Measurements from ENCODE around the gene FAM25A.
A peak's percentile ranks its signal among the peaks of the same experiment; 100 is the strongest.
"Not testable (repeated sequence)": the region's sequence is repeated elsewhere in the genome, so short reads cannot be mapped to it uniquely, and the experiment has no call there.

Gene FAM25A

GRCh38 chr10:87013528-87013927 is 6.6 kb upstream of the FAM25A start:
- not testable (repeated sequence) for DNase-seq (ENCODE audit: low read depth)

GRCh38 chr10:87014986-87015716 is 4.9 kb upstream of the FAM25A start:
- not testable (repeated sequence) for DNase-seq (ENCODE audit: low read depth)

GRCh38 chr10:87018127-87018526 is 2.0 kb upstream of the FAM25A start:
- DNase-seq (ENCODE audit: low read depth): not testable (repeated sequence)

- not testable (repeated sequence) for DNase-seq (ENCODE audit: low read depth)
Measured at GRCh38 chr10:87019066-87019465, 1.0 kb upstream of the FAM25A start.

GRCh38 chr10:87019504-87019903 is 590 bp upstream of the FAM25A start:
- DNase-seq (ENCODE audit: low read depth): not testable (repeated sequence)

GRCh38 chr10:87025285-87025958 is 5.3 kb downstream of the FAM25A start:
- DNase-seq (ENCODE audit: low read depth): peak; percentile 40

GRCh38 chr10:87026747-87027508 is 6.8 kb downstream of the FAM25A start:
- DNase-seq (ENCODE audit: low read depth): not testable (repeated sequence)

GRCh38 chr10:87030419-87030818 is 10.3 kb downstream of the FAM25A start:
- DNase-seq (ENCODE audit: low read depth): not testable (repeated sequence)

GRCh38 chr10:87030912-87031635 is 11.0 kb downstream of the FAM25A start:
- DNase-seq (ENCODE audit: low read depth): no peak

GRCh38 chr10:87036623-87037022 is 16.5 kb downstream of the FAM25A start:
- DNase-seq (ENCODE audit: low read depth): no peak

- no peak for DNase-seq (ENCODE audit: low read depth)
Measured at GRCh38 chr10:87038286-87038717, 18.2 kb downstream of the FAM25A start.

GRCh38 chr10:87038786-87039185 is 18.7 kb downstream of the FAM25A start:
- DNase-seq (ENCODE audit: low read depth): no peak

GRCh38 chr10:87043579-87043978 is 23.5 kb downstream of the FAM25A start:
- DNase-seq (ENCODE audit: low read depth): not testable (repeated sequence)

GRCh38 chr10:87045434-87045938 is 25.4 kb downstream of the FAM25A start:
- no peak for DNase-seq (ENCODE audit: low read depth)

- no peak for DNase-seq (ENCODE audit: low read depth)
Measured at GRCh38 chr10:87053111-87053510, 33.0 kb downstream of the FAM25A start.

- no peak for DNase-seq (ENCODE audit: low read depth)
Measured at GRCh38 chr10:87053577-87054181, 33.6 kb downstream of the FAM25A start.

- peak; percentile 44 for DNase-seq (ENCODE audit: low read depth)
Measured at GRCh38 chr10:87054373-87055295, 34.5 kb downstream of the FAM25A start.

- no peak for DNase-seq (ENCODE audit: low read depth)
Measured at GRCh38 chr10:87058171-87058570, 38.1 kb downstream of the FAM25A start.

GRCh38 chr10:87059401-87059800 is 39.3 kb downstream of the FAM25A start:
- DNase-seq (ENCODE audit: low read depth): no peak

- no peak for DNase-seq (ENCODE audit: low read depth)
Measured at GRCh38 chr10:87060280-87060928, 40.3 kb downstream of the FAM25A start.

Data from stromal cell of bone marrow (primary cell).